K562 (cell line): ENCODE data around the gene TMEM132D. TPM values are rescaled to one million over a fixed set of nuclear protein-coding genes. Genes with fewer than 3 reads are reported as not detected.

Source experiments
- ATAC-seq: fragments of 200-7000 bp; cut with Tn5 transposase; 3 replicates; pipeline ENCODE4 v1.9.1; 2020; ENCODE audit warnings: moderate library complexity
- BruUV-seq: library from RNA; stranded (reverse); fragments of 400-500 nt; replicated peaks from 2 replicates; lab custom pipeline; 2021; lab: Mats Ljungman, UMichigan
- CTCF ChIA-PET: fragments of 300-600 bp; formaldehyde crosslinking; extraction: SDS; loops from one replicate; lab custom pipeline; 2021; ENCODE audit warnings: low intra/inter-chr PET ratio; lab: Yijun Ruan, JAX
- POLR2A ChIA-PET: fragments of 300-600, 350-650 bp; sonication (Branson Sonifier 250); formaldehyde crosslinking; extraction: SDS; loops from one replicate; lab custom pipeline; 2021; ENCODE audit warnings: antibody characterized with exemption, inconsistent platforms; lab: Yijun Ruan, JAX
- DNase-seq, 4 experiments: peaks; one replicate each; pipeline versions ENCODE4 v3.0.0 to v3.0.0-alpha.2; 2011 to 2018; ENCODE audit warnings: low spot score in 3 of 4, mixed read lengths in 3 of 4; ENCODE audit errors: extremely low read depth in 1 of 4
- FAIRE-seq: peaks from 2 replicates; lab custom pipeline; 2011; peaks lifted over from hg19 to GRCh38; lab: Jason Lieb, UNC
- H2AFZ ChIP-seq: 2 replicates; pipeline ENCODE4 v1.6.0; 2011; ENCODE audit warnings: low read depth, low read length, control low read depth, inconsistent platforms
- H3K27ac ChIP-seq: fragments of 200-600 bp; 3 replicates; pipeline ENCODE4 v1.8.0; 2011; ENCODE audit warnings: low read depth, mild to moderate bottlenecking, control low read depth, inconsistent platforms, low read length, moderate library complexity, mixed read lengths; ENCODE audit errors: extremely low read depth
- H3K27me3 ChIP-seq, 2 experiments: fragments of 300-600 bp in 1 of 2; 2 replicates in 1 of 2; 3 replicates in 1 of 2; pipeline versions ENCODE4 v1.6.0 to v1.8.0; 2011; ENCODE audit warnings: inconsistent platforms in 2 of 2, low read length in 2 of 2, mild to moderate bottlenecking in 1 of 2, mixed read lengths in 1 of 2, moderate library complexity in 1 of 2; ENCODE audit not compliant: control insufficient read depth in 2 of 2, insufficient read depth in 2 of 2
- H3K36me3 ChIP-seq: fragments of 300-600 bp; 3 replicates; pipeline ENCODE4 v1.8.0; 2011; ENCODE audit warnings: mild to moderate bottlenecking, low read length, inconsistent platforms; ENCODE audit not compliant: control insufficient read depth, insufficient read depth
- H3K4me1 ChIP-seq, 2 experiments: fragments of 200-600 bp in 1 of 2; replicated peaks in 1 of 2; 2 replicates in 1 of 2; 3 replicates in 1 of 2; pipeline versions ENCODE4 v1.5.1 to v1.8.0; 2011; ENCODE audit warnings: inconsistent platforms in 2 of 2, low read length in 2 of 2, mild to moderate bottlenecking in 1 of 2, mixed read lengths in 1 of 2, moderate library complexity in 1 of 2; ENCODE audit not compliant: control insufficient read depth in 2 of 2, insufficient read depth in 2 of 2
- H3K4me2 ChIP-seq: 2 replicates; pipeline ENCODE4 v1.6.1; 2011; ENCODE audit warnings: low read length, control low read depth, inconsistent platforms, mixed read lengths; ENCODE audit not compliant: insufficient read depth
- H3K4me3 ChIP-seq: fragments of 200-600 bp; sonication (generic), shearing (Covaris generic); 2 replicates; pipeline ENCODE4 v1.5.1; 2016; ENCODE audit warnings: control low read depth, inconsistent platforms
- H3K79me2 ChIP-seq: fragments of 200-600 bp; 3 replicates; pipeline ENCODE4 v1.8.0; 2011; ENCODE audit warnings: low read length, inconsistent platforms; ENCODE audit not compliant: control insufficient read depth, insufficient read depth
- H3K9ac ChIP-seq, 2 experiments: 2 replicates each; pipeline versions ENCODE4 v1.6.0 to v1.6.1; 2011; ENCODE audit warnings: low read depth in 2 of 2, low read length in 2 of 2, control low read depth in 1 of 2, inconsistent platforms in 1 of 2, mild to moderate bottlenecking in 1 of 2, mixed read lengths in 1 of 2; ENCODE audit not compliant: insufficient read depth in 1 of 2
- H3K9me1 ChIP-seq: one replicate; pipeline ENCODE4 v1.6.0; 2011; ENCODE audit warnings: inconsistent platforms, mild to moderate bottlenecking, low read length, moderate library complexity; ENCODE audit not compliant: control insufficient read depth, insufficient read depth
- H3K9me3 ChIP-seq: replicated peaks from 2 replicates; pipeline ENCODE4 v1.5.1; 2011; ENCODE audit warnings: low read depth, low read length, inconsistent platforms; ENCODE audit not compliant: control insufficient read depth, insufficient read depth
- H4K20me1 ChIP-seq: replicated peaks from 2 replicates; pipeline ENCODE4 v1.6.1; 2011; ENCODE audit warnings: low read length, inconsistent platforms, mixed read lengths; ENCODE audit not compliant: control insufficient read depth, insufficient read depth
- ELK1 ChIP-seq: sonication (generic); formaldehyde crosslinking; IDR thresholded peaks from 2 replicates; pipeline ENCODE4 v1.8.1; 2022; ENCODE audit warnings: missing genetic modification reagents
- HES1 ChIP-seq: fragments of 450-650 bp; IDR thresholded peaks from 2 replicates; pipeline ENCODE4 v1.6.1; 2016; ENCODE audit warnings: low read depth, mild to moderate bottlenecking, moderate library complexity
- HINFP ChIP-seq: fragments of 450-650 bp; conservative IDR thresholded peaks from 2 replicates; pipeline ENCODE4 v1.6.1; 2016; ENCODE audit warnings: missing genetic modification characterization, low read depth, mild to moderate bottlenecking, control low read depth, missing compliant biosample characterization
- HNRNPL ChIP-seq: fragments of 200-400 bp; formaldehyde crosslinking; IDR thresholded peaks from 2 replicates; pipeline ENCODE4 v1.6.1; 2017; ENCODE audit warnings: low read depth, mild to moderate bottlenecking, low read length
- KHSRP ChIP-seq: fragments of 450-650 bp; IDR thresholded peaks from 2 replicates; pipeline ENCODE4 v1.6.1; 2017
- KLF10 ChIP-seq: fragments of 250-450 bp; sonication (Bioruptor Pico); IDR thresholded peaks from 2 replicates; pipeline ENCODE4 v1.6.1; 2021; ENCODE audit warnings: matching md5 sums
- L3MBTL2 ChIP-seq: fragments of 450-650 bp; IDR thresholded peaks from 2 replicates; pipeline ENCODE4 v1.6.1; 2016; ENCODE audit warnings: mild to moderate bottlenecking, moderate library complexity
- ZBTB40 ChIP-seq, 2 experiments: fragments of 450-650 bp in 1 of 2; sonication (generic) in 1 of 2; formaldehyde crosslinking in 1 of 2; IDR thresholded peaks; 2 replicates each; pipeline versions ENCODE4 v1.7.1 to v1.9.0; 2016 to 2022; ENCODE audit warnings: inconsistent platforms in 1 of 2, mild to moderate bottlenecking in 1 of 2, missing genetic modification reagents in 1 of 2
- WGBS: fragments of 100-300 bp; shearing (Covaris generic); methylation state at CpG from one replicate; pipeline ENCODE4 v1.1.6; 2016; ENCODE audit warnings: low coverage, mixed read lengths; ENCODE audit not compliant: insufficient coverage; ENCODE audit errors: missing lambda C conversion rate; 5-methylcytosine and 5-hydroxymethylcytosine counted together
- in situ Hi-C: fragments of 300-500 bp; cut with MboI; formaldehyde crosslinking; loops from 4 replicates; pipeline ENCODE4 v1.15.0; 2018; ENCODE audit warnings: inconsistent platforms, mixed read lengths
- intact Hi-C: fragments of 100-400 bp; cut with micrococcal nuclease; formaldehyde crosslinking; loops from 2 replicates; pipeline ENCODE4 v1.14.2; 2022
- polyA plus RNA-seq, 8 experiments: library from polyadenylated mRNA; depleted of rRNA in 4 of 8; stranded (reverse) in 5 of 8; unstranded in 3 of 8; fragments of >200 nt; fragmentation: Nextera tagmentation in 2 of 8; fragmentation: Illumina TruSeq in 1 of 8; extraction: Ambion mirVana in 2 of 8; extraction: Trizol in 1 of 8; gene quantifications; 2 replicates each; pipeline versions ENCODE4 v1.2.1 to v1.2.3, GENCODE V29; 2011 to 2014; ENCODE audit warnings: inconsistent platforms in 1 of 8, missing spikeins in 1 of 8
- total RNA-seq, 7 experiments: library from RNA; depleted of rRNA in 6 of 7; stranded (reverse); fragments of >200 nt in 6 of 7; fragmentation: Illumina TruSeq in 2 of 7; extraction: Trizol in 2 of 7; gene quantifications; 2 replicates each; pipeline versions ENCODE4 v1.2.1 to v1.2.3, GENCODE V29; 2011 to 2021; ENCODE audit warnings: low replicate concordance in 1 of 7

The TMEM132D gene
- total and polyA plus RNA-seq, 9 of the 15 experiments (the other 6 are each of a cell fraction or from before 2014, with no cell fraction given), result not detected

- WGBS, result under 1% methylated on average over 9 of the region's 9 CpGs
- Histone ChIP-seq H3K9me3 (no peaks in the 10 kb centered on the region), H3K4me3 (no peak overlapping the region), H3K36me3 (no peaks in the 10 kb centered on the region), H4K20me1 (no peaks in the 10 kb centered on the region), H2AFZ (no peak overlapping the region), H3K27ac (no peak overlapping the region), H3K9ac (no peak overlapping the region), H3K4me1 (no peaks in the 10 kb centered on the region)
- intact Hi-C loops, result no loop called here
- ATAC-seq, result no peak
- in situ Hi-C loops, result no loop called here
- CTCF ChIA-PET, result no interaction called here
- no peak for TF ChIP-seq HES1
- no peak for TF ChIP-seq KHSRP
- no peak for TF ChIP-seq ELK1 (CRISPR knock-in tag)
- TF ChIP-seq KLF10, result no peak
- TF ChIP-seq ZBTB40 (IDR thresholded peaks at IDR 0.05), result no peak
- TF ChIP-seq ZBTB40 (CRISPR knock-in tag; IDR thresholded peaks at IDR 0.05), result no peak
- TF ChIP-seq HNRNPL, result no peak
- no peak for TF ChIP-seq HINFP
- no peak for TF ChIP-seq L3MBTL2
- TF ChIP-seq, all 486 proteins: peak for 0
- Histone ChIP-seq H3K79me2 (no peaks in the 10 kb centered on the region), H3K9me1 (no peaks in the 10 kb centered on the region), H3K27me3 (no peaks in the 10 kb centered on the region; a peak in 1 of 5 replicates), H3K4me2 (no peak overlapping the region)
- no TSS peak for BruUV-seq
- FAIRE-seq, result no peak
- POLR2A ChIA-PET, result no interaction called here
- no peak for DNase-seq
Measured at GRCh38 chr12:129585296-129585695, 318.5 kb downstream of the TMEM132D start.
